Measurements from ENCODE around the gene LY6G6D.

LY6G6D gene

GRCh38 chr6:31687860-31688693, 27.1 kb upstream of the LY6G6D start:
- TF ChIP-seq ZNF274 (IDR thresholded peaks at IDR 0.05; ENCODE audit: low read depth, low read length), result no peak
- no peak overlapping the region for H3K4me3 ChIP-seq (ENCODE audit: low read length)

- no peak overlapping the region for H3K4me3 ChIP-seq (ENCODE audit: low read length)
- no peak for TF ChIP-seq ZNF274 (IDR thresholded peaks at IDR 0.05; ENCODE audit: low read depth, low read length)
Measured at GRCh38 chr6:31689249-31690110, 25.7 kb upstream of the LY6G6D start.

GRCh38 chr6:31690231-31691077, 24.7 kb upstream of the LY6G6D start:
- TF ChIP-seq ZNF274 (IDR thresholded peaks at IDR 0.05; ENCODE audit: low read depth, low read length), result no peak
- H3K4me3 ChIP-seq (ENCODE audit: low read length), result no peak overlapping the region

- no peak overlapping the region for H3K4me3 ChIP-seq (ENCODE audit: low read length)
- no peak for TF ChIP-seq ZNF274 (IDR thresholded peaks at IDR 0.05; ENCODE audit: low read depth, low read length)
Measured at GRCh38 chr6:31691078-31691463, 24.1 kb upstream of the LY6G6D start.

GRCh38 chr6:31691564-31692108, 23.5 kb upstream of the LY6G6D start:
- no peak overlapping the region for H3K4me3 ChIP-seq (ENCODE audit: low read length)

GRCh38 chr6:31692353-31692752, 22.8 kb upstream of the LY6G6D start:
- no peak for TF ChIP-seq ZNF274 (IDR thresholded peaks at IDR 0.05; ENCODE audit: low read depth, low read length)
- no peak overlapping the region for H3K4me3 ChIP-seq (ENCODE audit: low read length)

More at GRCh38 chr6:31691564-31692108, 23.5 kb upstream of the LY6G6D start:
- TF ChIP-seq ZNF274 (IDR thresholded peaks at IDR 0.05; ENCODE audit: low read depth, low read length), result no peak

GRCh38 chr6:31692886-31693285, 22.3 kb upstream of the LY6G6D start:
- TF ChIP-seq ZNF274 (IDR thresholded peaks at IDR 0.05; ENCODE audit: low read depth, low read length), result no peak
- H3K4me3 ChIP-seq (ENCODE audit: low read length), result no peak overlapping the region

GRCh38 chr6:31693535-31693934, 21.6 kb upstream of the LY6G6D start:
- TF ChIP-seq ZNF274 (IDR thresholded peaks at IDR 0.05; ENCODE audit: low read depth, low read length), result no peak
- no peak overlapping the region for H3K4me3 ChIP-seq (ENCODE audit: low read length)

GRCh38 chr6:31697555-31697954, 17.6 kb upstream of the LY6G6D start:
- TF ChIP-seq ZNF274 (IDR thresholded peaks at IDR 0.05; ENCODE audit: low read depth, low read length), result no peak
- H3K4me3 ChIP-seq (ENCODE audit: low read length), result no peak overlapping the region

GRCh38 chr6:31700740-31701401, 14.3 kb upstream of the LY6G6D start:
- H3K4me3 ChIP-seq (ENCODE audit: low read length), result no peak overlapping the region
- no peak for TF ChIP-seq ZNF274 (IDR thresholded peaks at IDR 0.05; ENCODE audit: low read depth, low read length)

GRCh38 chr6:31701666-31702404, 13.3 kb upstream of the LY6G6D start:
- no peak for TF ChIP-seq ZNF274 (IDR thresholded peaks at IDR 0.05; ENCODE audit: low read depth, low read length)
- peak overlapping the region; percentile 94 for H3K4me3 ChIP-seq (ENCODE audit: low read length)

- TF ChIP-seq ZNF274 (IDR thresholded peaks at IDR 0.05; ENCODE audit: low read depth, low read length), result no peak
- peak overlapping the region; percentile 94 for H3K4me3 ChIP-seq (ENCODE audit: low read length)
Measured at GRCh38 chr6:31702405-31702818, 12.7 kb upstream of the LY6G6D start.

Measured in GM08714 (cell line).